ENCODE data around the gene LZIC.
A peak's percentile ranks its signal among the peaks of the same experiment; 100 is the strongest.

LZIC gene

DNA sequence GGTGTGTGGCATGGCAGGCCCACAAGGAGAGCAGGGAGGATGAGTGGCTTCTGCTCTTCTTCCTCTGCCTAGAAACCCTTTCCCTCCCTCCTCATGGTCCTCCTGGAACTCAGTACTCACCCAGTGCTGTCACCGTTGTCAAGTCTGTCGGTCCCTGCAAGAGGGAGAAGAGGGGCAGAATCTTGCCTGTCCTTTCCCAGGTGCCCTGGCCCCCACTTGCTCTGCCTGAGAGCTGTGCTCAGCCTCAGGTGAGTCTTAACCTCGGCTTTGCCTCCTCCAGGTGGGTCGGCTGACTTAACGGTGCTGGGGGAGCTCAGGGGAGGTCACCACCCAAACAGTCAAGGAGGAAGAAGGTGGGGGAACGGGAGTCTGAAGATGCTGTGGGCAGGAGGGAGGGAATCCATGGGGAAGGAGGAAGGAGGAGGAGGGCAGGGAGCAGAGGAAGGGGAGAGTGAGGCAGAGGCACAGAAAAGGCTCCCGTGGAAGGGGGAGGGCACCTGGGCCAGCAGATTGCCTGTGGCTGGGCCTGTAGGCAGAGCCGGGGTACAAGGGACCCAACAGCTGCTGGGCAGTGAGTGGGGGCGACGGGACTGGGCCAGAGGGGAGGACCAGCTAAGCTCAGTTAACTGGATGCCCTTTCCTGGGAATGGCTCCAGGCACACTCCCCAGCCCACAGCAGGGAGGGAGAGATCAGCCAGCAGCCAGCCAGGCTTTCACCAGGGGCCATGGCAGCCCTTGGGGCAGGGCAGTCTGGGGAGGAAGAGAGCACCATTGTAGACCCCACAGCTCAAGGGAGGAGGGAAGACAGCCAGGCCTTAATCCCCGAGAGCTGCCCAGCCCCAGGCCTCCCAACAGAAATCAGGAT, 59.4 kb downstream of the LZIC start:
- DNase-seq, result no peak

DNA sequence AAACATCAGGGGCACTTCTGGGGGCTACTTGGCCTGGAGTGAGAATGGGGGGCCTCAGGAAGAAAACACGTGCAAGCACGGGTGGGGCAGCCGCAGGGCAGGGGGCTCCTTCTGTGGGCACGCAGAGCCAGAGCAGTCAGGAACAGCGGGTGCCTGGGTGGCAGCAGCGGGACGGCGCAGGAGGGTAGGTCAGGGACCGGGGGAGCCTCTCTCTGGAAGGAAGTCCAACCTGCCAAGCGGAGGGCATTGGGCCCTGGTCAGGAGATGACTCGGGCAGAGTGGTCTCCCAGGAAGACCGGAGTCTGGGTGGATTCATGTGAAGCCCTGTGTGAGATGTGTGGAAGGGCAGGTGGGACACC, 60.3 kb downstream of the LZIC start:
- no peak for DNase-seq

DNA sequence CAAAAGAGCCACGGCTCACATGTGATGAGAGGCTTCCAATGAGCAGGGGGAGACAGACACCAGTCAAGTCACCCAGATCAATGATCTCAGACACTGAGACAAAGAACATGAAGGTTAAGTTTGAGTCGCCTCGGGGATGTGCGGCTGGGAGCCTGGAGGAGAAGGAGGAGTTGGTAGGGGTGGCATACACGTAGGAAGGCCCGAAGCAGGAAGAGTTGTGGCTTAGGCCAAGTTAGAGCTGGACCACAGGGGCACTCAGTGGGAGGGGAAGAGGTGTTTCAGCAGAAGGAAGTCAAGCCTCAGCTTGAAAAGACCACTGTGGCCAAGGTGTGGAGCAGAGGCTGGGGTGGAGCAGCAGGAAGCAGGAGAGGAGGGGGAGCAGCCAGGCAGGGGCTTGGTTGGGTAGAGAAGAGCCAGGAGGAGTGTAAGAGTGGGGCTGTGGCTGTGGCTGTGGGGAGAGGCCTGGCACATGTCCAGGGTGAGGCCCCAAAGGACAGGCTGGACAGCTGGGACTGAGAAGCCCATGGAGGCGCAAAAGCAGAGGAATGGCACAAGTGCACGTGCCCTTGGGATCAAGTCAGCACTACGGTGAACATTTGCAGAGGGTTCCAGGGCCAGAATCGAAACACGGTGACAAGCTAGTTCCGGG, 60.8 kb downstream of the LZIC start:
- DNase-seq, result peak in 1 of 2 experiments; percentile 37

DNA sequence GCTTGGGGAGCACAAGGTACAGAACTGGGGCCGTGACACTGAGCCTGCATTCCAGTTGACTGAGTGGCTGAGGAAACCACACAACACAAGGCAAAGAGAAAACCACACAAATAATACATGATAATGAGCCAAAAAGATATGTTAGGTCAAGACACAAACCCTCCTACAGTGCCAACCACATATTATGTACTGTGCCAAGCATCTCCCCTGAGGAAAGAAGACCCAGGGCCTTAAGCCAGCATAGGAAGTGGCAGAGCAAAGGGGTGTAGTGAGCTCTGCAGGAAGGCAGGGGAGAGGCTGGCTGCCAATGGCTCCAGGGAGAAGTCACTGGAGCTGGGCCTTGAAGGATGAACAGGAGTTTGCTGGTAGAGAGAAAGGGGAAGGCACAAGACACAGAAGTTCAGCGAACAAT, 61.3 kb downstream of the LZIC start:
- peak; percentile 56 to 68 for DNase-seq
